IPS-NIHi11 (cell line): ENCODE data around the gene LRRC47.

Experiments
- DNase-seq: peaks from one replicate; pipeline ENCODE4 v3.0.0; 2012; ENCODE audit warnings: mixed read lengths, low spot score

Gene LRRC47

GRCh38 chr1:3796215-3797061 is at the start of gene LRRC47:
LRRC47 (minus strand) TSS chr1:3796498; CDS start chr1:3796476, 22 bp downstream.
- DNase-seq = peak; percentile 90

- DNase-seq = no peak
Measured at GRCh38 chr1:3842912-3843311, 46.6 kb upstream of the LRRC47 start.

- DNase-seq = no peak
Measured at GRCh38 chr1:3841491-3841890, 45.2 kb upstream of the LRRC47 start.

- DNase-seq = no peak
Measured at GRCh38 chr1:3838788-3839187, 42.5 kb upstream of the LRRC47 start.

GRCh38 chr1:3837685-3838084 is 41.4 kb upstream of the LRRC47 start:
- no peak for DNase-seq

- no peak for DNase-seq
Measured at GRCh38 chr1:3837200-3837599, 40.9 kb upstream of the LRRC47 start.

- DNase-seq = no peak
Measured at GRCh38 chr1:3836421-3836820, 40.1 kb upstream of the LRRC47 start.

GRCh38 chr1:3834701-3835100 is 38.4 kb upstream of the LRRC47 start:
- DNase-seq = no peak

GRCh38 chr1:3831689-3832088 is 35.4 kb upstream of the LRRC47 start:
- no peak for DNase-seq

GRCh38 chr1:3828391-3828790 is 32.1 kb upstream of the LRRC47 start:
- DNase-seq = no peak

GRCh38 chr1:3827813-3828307 is 31.6 kb upstream of the LRRC47 start:
- peak; percentile 79 for DNase-seq

- no peak for DNase-seq
Measured at GRCh38 chr1:3825356-3825755, 29.1 kb upstream of the LRRC47 start.

- DNase-seq = no peak
Measured at GRCh38 chr1:3824650-3825049, 28.4 kb upstream of the LRRC47 start.

- DNase-seq = no peak
Measured at GRCh38 chr1:3822421-3822820, 26.1 kb upstream of the LRRC47 start.

- no peak for DNase-seq
Measured at GRCh38 chr1:3821908-3822307, 25.6 kb upstream of the LRRC47 start.

GRCh38 chr1:3821447-3821846 is 25.1 kb upstream of the LRRC47 start:
- no peak for DNase-seq

- no peak for DNase-seq
Measured at GRCh38 chr1:3821004-3821403, 24.7 kb upstream of the LRRC47 start.

GRCh38 chr1:3820316-3820715 is 24.0 kb upstream of the LRRC47 start:
- DNase-seq = no peak

- no peak for DNase-seq
Measured at GRCh38 chr1:3819771-3820200, 23.5 kb upstream of the LRRC47 start.

GRCh38 chr1:3817821-3818597 is 21.7 kb upstream of the LRRC47 start:
- no peak for DNase-seq

GRCh38 chr1:3817138-3817740 is 20.9 kb upstream of the LRRC47 start:
- no peak for DNase-seq

GRCh38 chr1:3816331-3817137 is 20.2 kb upstream of the LRRC47 start:
- no peak for DNase-seq
